ENCODE results near the gene RAMP3.

DNA sequence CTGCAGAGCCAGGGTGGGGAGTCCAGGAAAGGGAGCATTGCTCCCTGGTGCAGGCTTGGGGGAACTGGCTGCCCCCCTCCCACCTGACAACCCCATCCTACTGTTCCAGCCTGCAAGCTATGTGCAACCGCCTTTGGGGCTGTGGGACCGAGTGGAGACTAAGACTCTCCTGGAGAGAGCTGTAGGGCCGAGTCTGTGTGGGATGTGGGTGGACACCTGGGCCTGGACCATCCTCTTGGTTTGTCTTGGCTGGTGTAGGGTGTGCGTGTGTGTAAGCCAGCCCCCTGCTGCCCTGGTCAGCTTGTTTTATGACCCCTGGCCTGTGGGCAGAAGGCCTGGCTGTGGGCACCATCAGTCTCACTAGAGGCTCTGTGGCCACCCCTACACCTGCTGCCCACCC lies 1.6 kb upstream of the RAMP3 start:
- TF ChIP-seq ZNF140 (CRISPR knock-in tag; IDR thresholded peaks at IDR 0.05) (no peak), NFE2 (IDR thresholded peaks at IDR 0.05; ENCODE audit: low read depth) (no peak)
